ENCODE data around the gene WBP4. TPM values are rescaled to one million over a fixed set of nuclear protein-coding genes. Genes with fewer than 3 reads are reported as not detected.

Gene WBP4
- total and polyA plus RNA-seq, 7 donors, result 5.1 to 25.0 (median 11.6) TPM

DNA sequence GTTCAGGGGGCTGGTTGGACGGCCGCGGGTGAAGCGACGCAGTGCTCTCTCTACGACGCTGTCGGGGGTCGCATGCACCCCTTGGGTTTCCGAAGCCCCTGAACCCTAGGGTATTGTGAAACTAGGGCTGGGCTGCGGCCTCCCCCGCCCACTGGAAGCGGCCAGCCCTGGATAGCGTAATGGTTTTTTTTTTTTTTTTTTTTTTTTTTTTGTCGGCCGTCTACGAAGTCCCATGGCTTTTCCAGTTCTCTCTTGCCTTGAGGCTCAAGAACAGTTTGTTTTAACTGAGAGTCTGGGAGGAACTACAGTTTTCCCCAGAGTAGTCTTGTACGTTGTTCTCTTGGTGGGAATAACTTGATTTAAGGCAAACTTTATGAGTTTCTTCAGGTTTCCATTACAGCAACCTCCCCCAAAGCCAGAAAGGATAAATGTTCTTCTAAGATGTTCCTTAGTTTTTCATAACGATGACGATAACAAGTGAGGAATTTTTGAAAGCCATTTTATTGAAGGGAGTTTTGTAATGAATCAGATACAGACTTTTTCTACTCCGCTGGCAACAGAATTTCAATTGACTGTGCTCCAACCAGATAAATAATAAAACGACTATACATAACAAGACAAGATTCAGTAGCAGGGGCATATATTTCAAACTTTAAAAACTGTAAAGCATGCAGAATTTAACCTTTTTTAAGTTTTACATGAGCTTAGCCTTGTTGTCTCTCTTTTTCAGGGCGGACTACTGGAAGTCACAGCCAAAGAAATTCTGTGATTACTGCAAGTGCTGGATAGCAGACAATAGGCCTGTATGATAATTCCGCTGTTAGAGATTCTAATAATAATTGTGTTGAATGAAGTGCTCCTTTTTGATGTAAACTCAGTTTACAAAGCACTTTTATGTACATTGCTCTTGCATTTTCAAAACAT, 867 bp downstream of the WBP4 start:
- H3K9me3 ChIP-seq, result no peaks in the 10 kb centered on the region
- intact Hi-C loops (cut with DNase I), result loop anchor here (2.0 to 10.0 kb wide), 7 partner anchors 71 to 983 kb away; partner anchors contain the start of genes DGKH, FOXO1, KBTBD6 and KBTBD7

DNA sequence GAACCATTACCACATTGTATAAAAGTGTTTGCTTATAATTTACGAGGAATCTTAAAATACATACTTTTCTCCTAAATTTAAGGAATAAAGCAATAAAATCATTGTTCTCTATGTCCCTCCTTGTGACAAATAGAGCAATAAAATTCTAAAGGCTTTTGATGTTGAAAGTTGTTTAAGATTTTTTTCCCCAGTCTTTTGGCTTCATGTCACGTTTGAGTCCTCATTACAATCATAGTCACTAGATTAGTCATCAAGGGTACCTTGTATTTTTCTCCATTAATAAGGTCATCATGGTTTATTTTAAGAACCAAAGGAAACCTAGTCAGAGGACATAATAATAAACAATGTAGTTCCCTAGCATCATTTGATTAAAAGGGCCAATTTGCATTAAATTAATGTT, 3.2 kb downstream of the WBP4 start:
- 13 to 51% methylated on average over 2 of the region's 2 CpGs for WGBS, 2 donors
- no peaks in the 10 kb centered on the region for H3K9me3 ChIP-seq
- H3K4me1 ChIP-seq, result peaks cover 0 to 52% (median 42%) of the 10 kb centered on the region in 4 donors
- H3K36me3 ChIP-seq, result peaks cover 10 to 38% (median 22%) of the 10 kb centered on the region in 4 donors
- intact Hi-C loops (cut with DNase I), result loop anchor here (5.0 to 10.0 kb wide), 6 partner anchors 128 to 980 kb away; partner anchors contain the start of genes DGKH, FOXO1, KBTBD7 and MRPS31
- H3K4me3 ChIP-seq, result peak overlapping the region in 1 of 4 donors; percentile 6
- no peaks in the 10 kb centered on the region for H3K27me3 ChIP-seq
- no peak for DNase-seq
- no peak for TF ChIP-seq POLR2A (IDR thresholded peaks at IDR 0.05)
- TF ChIP-seq POLR2AphosphoS5 (IDR thresholded peaks at IDR 0.05), result peak in 3 of 4 donors; percentile 19 to 29 (median 21)
- peak overlapping the region; percentile 91 to 99 (median 98) for H3K27ac ChIP-seq

More for the DNA sequence above, 867 bp downstream of the WBP4 start:
- no peaks in the 10 kb centered on the region for H3K27me3 ChIP-seq
- H3K36me3 ChIP-seq, result peaks cover 0 to 14% (median 7%) of the 10 kb centered on the region in 4 donors
- peak overlapping the region; percentile 61 to 93 (median 80) for H3K4me3 ChIP-seq
- H3K4me1 ChIP-seq, result peaks cover 0 to 73% (median 62%) of the 10 kb centered on the region in 4 donors
- peak overlapping the region; percentile 91 to 99 (median 98) for H3K27ac ChIP-seq
- TF ChIP-seq POLR2AphosphoS5 (IDR thresholded peaks at IDR 0.05) (peak in 2 of 4 donors; percentile 46 to 60), POLR2A (IDR thresholded peaks at IDR 0.05) (peak in 1 of 2 donors; percentile 16), EP300 (IDR thresholded peaks at IDR 0.05) (peak in 1 of 4 donors; percentile 63)
- TF ChIP-seq, protein P1, sequence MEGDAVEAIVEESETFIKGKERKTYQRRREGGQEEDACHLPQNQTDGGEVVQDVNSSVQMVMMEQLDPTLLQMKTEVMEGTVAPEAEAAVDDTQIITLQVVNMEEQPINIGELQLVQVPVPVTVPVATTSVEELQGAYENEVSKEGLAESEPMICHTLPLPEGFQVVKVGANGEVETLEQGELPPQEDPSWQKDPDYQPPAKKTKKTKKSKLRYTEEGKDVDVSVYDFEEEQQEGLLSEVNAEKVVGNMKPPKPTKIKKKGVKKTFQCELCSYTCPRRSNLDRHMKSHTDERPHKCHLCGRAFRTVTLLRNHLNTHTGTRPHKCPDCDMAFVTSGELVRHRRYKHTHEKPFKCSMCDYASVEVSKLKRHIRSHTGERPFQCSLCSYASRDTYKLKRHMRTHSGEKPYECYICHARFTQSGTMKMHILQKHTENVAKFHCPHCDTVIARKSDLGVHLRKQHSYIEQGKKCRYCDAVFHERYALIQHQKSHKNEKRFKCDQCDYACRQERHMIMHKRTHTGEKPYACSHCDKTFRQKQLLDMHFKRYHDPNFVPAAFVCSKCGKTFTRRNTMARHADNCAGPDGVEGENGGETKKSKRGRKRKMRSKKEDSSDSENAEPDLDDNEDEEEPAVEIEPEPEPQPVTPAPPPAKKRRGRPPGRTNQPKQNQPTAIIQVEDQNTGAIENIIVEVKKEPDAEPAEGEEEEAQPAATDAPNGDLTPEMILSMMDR (IDR thresholded peaks at IDR 0.05), result no peak
- DNase-seq, result no peak
- WGBS, 2 donors, result 3 to 7% methylated on average over 24 of the region's 24 CpGs

DNA sequence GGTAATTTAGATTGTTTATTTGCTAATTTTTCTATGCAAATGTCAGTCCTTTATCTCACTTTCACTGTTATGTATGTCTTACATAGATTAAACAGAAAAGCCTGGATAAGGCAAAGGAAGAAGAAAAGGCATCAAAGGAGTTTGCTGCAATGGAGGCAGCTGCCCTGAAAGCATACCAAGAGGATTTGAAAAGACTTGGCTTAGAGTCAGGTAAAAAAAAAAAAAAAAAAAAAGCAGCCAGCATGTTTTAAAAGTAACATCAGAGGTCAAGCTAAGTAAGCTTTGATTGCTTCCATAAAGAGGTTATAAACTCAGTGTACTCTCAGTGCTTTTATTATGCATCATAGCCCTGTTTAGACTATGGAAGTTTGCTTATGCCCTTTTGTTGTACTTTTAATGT, 3.8 kb downstream of the WBP4 start:
- intact Hi-C loops (cut with DNase I), result loop anchor here (10.0 kb wide), 1 partner anchor 980 kb away; the partner anchor contains the start of gene DGKH
- Histone ChIP-seq H3K36me3 (peaks cover 10 to 44% (median 26%) of the 10 kb centered on the region in 4 donors), H3K27ac (peak overlapping the region; percentile 91 to 99 (median 98)), H3K4me3 (peak overlapping the region in 1 of 4 donors; percentile 6), H3K4me1 (peaks cover 0 to 49% (median 42%) of the 10 kb centered on the region in 4 donors), H3K27me3 (no peaks in the 10 kb centered on the region), H3K9me3 (no peaks in the 10 kb centered on the region)
- no peak for TF ChIP-seq POLR2A (IDR thresholded peaks at IDR 0.05)
- peak in 2 of 4 donors; percentile 37 to 43 for TF ChIP-seq POLR2AphosphoS5 (IDR thresholded peaks at IDR 0.05)
- TF ChIP-seq EP300 (IDR thresholded peaks at IDR 0.05), result no peak
- TF ChIP-seq, protein P1 (IDR thresholded peaks at IDR 0.05), result no peak
- DNase-seq, result no peak

DNA sequence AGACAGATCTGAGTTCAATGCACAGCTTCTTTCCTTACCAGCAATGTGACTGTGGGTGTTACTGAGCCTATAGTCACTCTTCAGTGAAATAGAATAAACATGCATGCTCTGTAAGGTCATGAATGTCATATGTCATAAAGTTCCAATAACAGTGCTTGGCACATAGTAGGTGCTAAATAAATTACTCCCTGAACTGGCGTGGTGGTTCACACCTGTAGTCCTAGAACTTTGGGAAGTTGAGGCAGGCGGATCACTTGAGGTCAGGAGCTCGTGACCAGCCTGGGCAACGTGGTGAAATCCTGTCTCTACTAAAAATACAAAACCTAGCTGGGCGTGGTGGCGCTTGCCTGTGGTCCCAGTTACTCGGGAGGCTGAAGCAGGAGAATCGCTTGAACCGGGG, 13.2 kb downstream of the WBP4 start:
- Histone ChIP-seq H3K9me3 (no peaks in the 10 kb centered on the region), H3K4me1 (no peaks in the 10 kb centered on the region), H3K27ac (no peak overlapping the region), H3K4me3 (no peak overlapping the region), H3K36me3 (peaks cover 16 to 88% (median 26%) of the 10 kb centered on the region in 4 donors), H3K27me3 (no peaks in the 10 kb centered on the region)
- DNase-seq, result no peak
- intact Hi-C loops (cut with DNase I), result loop anchor here (2.0 kb wide), 1 partner anchor 150 kb away; no protein-coding TSS in a partner anchor
- WGBS, 2 donors, result 92 to 94% methylated on average over 9 of the region's 9 CpGs
- no peak for TF ChIP-seq POLR2AphosphoS5 (IDR thresholded peaks at IDR 0.05)
- TF ChIP-seq EP300 (IDR thresholded peaks at IDR 0.05), result no peak
- TF ChIP-seq POLR2A (IDR thresholded peaks at IDR 0.05), result no peak
- TF ChIP-seq, protein P1 (IDR thresholded peaks at IDR 0.05), result no peak

DNA sequence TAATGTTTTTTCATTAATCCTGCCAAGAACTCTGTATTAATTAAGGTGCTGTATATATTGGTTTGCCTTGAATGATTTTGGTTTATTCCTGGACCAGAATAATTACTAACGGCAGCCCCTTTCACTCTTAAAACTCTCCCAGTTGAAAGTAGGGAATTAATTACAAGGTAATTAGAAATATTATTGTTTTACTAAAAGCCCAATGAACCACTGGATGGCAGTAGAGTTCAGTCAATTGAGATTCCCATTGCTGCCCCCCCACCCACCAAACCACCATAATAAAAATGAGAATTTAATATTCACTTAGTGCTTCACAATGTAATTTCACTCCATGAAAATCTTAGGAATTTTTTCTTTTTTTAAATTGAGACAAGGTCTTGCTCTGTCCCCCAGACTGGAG, 13.7 kb downstream of the WBP4 start:
- no peaks in the 10 kb centered on the region for H3K9me3 ChIP-seq
- no peaks in the 10 kb centered on the region for H3K27me3 ChIP-seq
- 31 to 87% methylated on average over 1 of the region's 1 CpG for WGBS, 2 donors
- no peak for DNase-seq
- TF ChIP-seq, protein P1 (IDR thresholded peaks at IDR 0.05), result peak in 3 of 4 experiments; percentile 33 to 58 (median 44)
- TF ChIP-seq EP300 (IDR thresholded peaks at IDR 0.05) (no peak), POLR2AphosphoS5 (IDR thresholded peaks at IDR 0.05) (no peak), POLR2A (IDR thresholded peaks at IDR 0.05) (no peak)
- peaks cover 12 to 88% (median 25%) of the 10 kb centered on the region in 4 donors for H3K36me3 ChIP-seq
- no peak overlapping the region for H3K4me3 ChIP-seq
- no peaks in the 10 kb centered on the region for H3K4me1 ChIP-seq
- intact Hi-C loops (cut with DNase I), result loop anchor here (2.0 kb wide), 1 partner anchor 150 kb away; no protein-coding TSS in a partner anchor
- H3K27ac ChIP-seq, result no peak overlapping the region
